H7 (cell line): ENCODE measurements around the gene PRDM2. TPM values are rescaled to one million over a fixed set of nuclear protein-coding genes. Genes with fewer than 3 reads are reported as not detected.
"Not testable (repeated sequence)": the region's sequence is repeated elsewhere in the genome, so short reads cannot be mapped to it uniquely, and the experiment has no call there.

Experiments
- DNase-seq: peaks from one replicate; pipeline ENCODE4 v3.0.0; 2012
- H3K27me3 ChIP-seq: 2 replicates; pipeline ENCODE4 v1.6.0; 2011; ENCODE audit warnings: mild to moderate bottlenecking, low read length; ENCODE audit not compliant: control insufficient read depth, insufficient read depth
- H3K36me3 ChIP-seq: replicated peaks from 2 replicates; pipeline ENCODE4 v1.5.1; 2011; ENCODE audit warnings: low read length; ENCODE audit not compliant: control insufficient read depth, insufficient read depth
- H3K4me3 ChIP-seq: 2 replicates; pipeline ENCODE4 v1.5.1; 2011; ENCODE audit warnings: low read depth, mild to moderate bottlenecking, control low read depth, low read length, moderate library complexity; ENCODE audit not compliant: insufficient read depth
- total RNA-seq: library from RNA; depleted of rRNA; stranded (reverse); fragments of >200 nt; shearing (Covaris generic); gene quantifications from 2 replicates; pipeline ENCODE4 v1.2.3, GENCODE V29; 2014

The PRDM2 gene
- total RNA-seq, 1 experiment from 2014 or later, result 8.6 TPM

- Histone ChIP-seq H3K36me3 (no peaks in the 10 kb centered on the region), H3K27me3 (no peaks in the 10 kb centered on the region), H3K4me3 (no peak overlapping the region)
- DNase-seq, result no peak
These were observed 8.5 kb downstream of the PRDM2 start for GRCh38 chr1:13708380-13708982.

GRCh38 chr1:13710086-13710485, 10.1 kb downstream of the PRDM2 start:
- Histone ChIP-seq H3K4me3 (no peak overlapping the region), H3K36me3 (no peaks in the 10 kb centered on the region), H3K27me3 (no peaks in the 10 kb centered on the region)
- no peak for DNase-seq

GRCh38 chr1:13714851-13715250, 14.9 kb downstream of the PRDM2 start:
- H3K4me3 ChIP-seq, result no peak overlapping the region
- no peaks in the 10 kb centered on the region for H3K36me3 ChIP-seq
- no peak for DNase-seq
- no peaks in the 10 kb centered on the region; the same call in 1 of the 2 replicates for H3K27me3 ChIP-seq

- not testable (repeated sequence) for H3K4me3 ChIP-seq, H3K27me3 ChIP-seq, H3K36me3 ChIP-seq, DNase-seq
These were observed 15.8 kb downstream of the PRDM2 start for GRCh38 chr1:13715616-13716287.

- H3K4me3 ChIP-seq, result no peak overlapping the region
- DNase-seq, result no peak
- H3K36me3 ChIP-seq, result no peaks in the 10 kb centered on the region
- peaks cover 39% of the 10 kb centered on the region for H3K27me3 ChIP-seq
These were observed 22.9 kb downstream of the PRDM2 start for GRCh38 chr1:13722808-13723360.

- DNase-seq, result peak; percentile 67
- H3K36me3 ChIP-seq, result no peaks in the 10 kb centered on the region
- no peak overlapping the region for H3K4me3 ChIP-seq
- H3K27me3 ChIP-seq, result peaks cover 39% of the 10 kb centered on the region
These were observed 23.8 kb downstream of the PRDM2 start for GRCh38 chr1:13723810-13724209.

- Histone ChIP-seq H3K4me3 (no peak overlapping the region), H3K36me3 (no peaks in the 10 kb centered on the region), H3K27me3 (peaks cover 34% of the 10 kb centered on the region)
- DNase-seq, result peak; percentile 31
These were observed 25.8 kb downstream of the PRDM2 start for GRCh38 chr1:13725714-13726175.

GRCh38 chr1:13728091-13728715, 28.2 kb downstream of the PRDM2 start:
- H3K27me3 ChIP-seq, result peaks cover 13% of the 10 kb centered on the region
- no peak for DNase-seq
- H3K4me3 ChIP-seq, result no peak overlapping the region
- no peaks in the 10 kb centered on the region for H3K36me3 ChIP-seq

- DNase-seq, result no peak
- Histone ChIP-seq H3K4me3 (no peak overlapping the region), H3K36me3 (no peaks in the 10 kb centered on the region), H3K27me3 (peaks cover 1% of the 10 kb centered on the region; the same call in 1 of the 2 replicates)
These were observed 30.3 kb downstream of the PRDM2 start for GRCh38 chr1:13730291-13730690.

GRCh38 chr1:13730751-13731482, 30.9 kb downstream of the PRDM2 start:
- H3K4me3 ChIP-seq, result no peak overlapping the region
- no peak for DNase-seq
- peaks cover under 1% of the 10 kb centered on the region; the same call in 1 of the 2 replicates for H3K27me3 ChIP-seq
- no peaks in the 10 kb centered on the region for H3K36me3 ChIP-seq

- Histone ChIP-seq H3K4me3 (no peak overlapping the region), H3K27me3 (no peaks in the 10 kb centered on the region; the same call in 1 of the 2 replicates), H3K36me3 (no peaks in the 10 kb centered on the region)
- DNase-seq, result no peak
These were observed 31.9 kb downstream of the PRDM2 start for GRCh38 chr1:13731897-13732296.

GRCh38 chr1:13732971-13733667, 33.1 kb downstream of the PRDM2 start:
- no peak for DNase-seq
- no peaks in the 10 kb centered on the region for H3K36me3 ChIP-seq
- H3K4me3 ChIP-seq, result no peak overlapping the region
- no peaks in the 10 kb centered on the region; the same call in 1 of the 2 replicates for H3K27me3 ChIP-seq

- no peak for DNase-seq
- Histone ChIP-seq H3K36me3 (no peaks in the 10 kb centered on the region), H3K27me3 (no peaks in the 10 kb centered on the region; the same call in 1 of the 2 replicates), H3K4me3 (no peak overlapping the region)
These were observed 33.7 kb downstream of the PRDM2 start for GRCh38 chr1:13733711-13734110.
